NCI-H187 (cell line): Measurements from ENCODE around the gene SLC6A7.

Experiments used
- DNase-seq, 2 experiments: peaks; one replicate each; lab custom pipeline; 2025; lab: John Stamatoyannopoulos, UW

SLC6A7 gene

DNA sequence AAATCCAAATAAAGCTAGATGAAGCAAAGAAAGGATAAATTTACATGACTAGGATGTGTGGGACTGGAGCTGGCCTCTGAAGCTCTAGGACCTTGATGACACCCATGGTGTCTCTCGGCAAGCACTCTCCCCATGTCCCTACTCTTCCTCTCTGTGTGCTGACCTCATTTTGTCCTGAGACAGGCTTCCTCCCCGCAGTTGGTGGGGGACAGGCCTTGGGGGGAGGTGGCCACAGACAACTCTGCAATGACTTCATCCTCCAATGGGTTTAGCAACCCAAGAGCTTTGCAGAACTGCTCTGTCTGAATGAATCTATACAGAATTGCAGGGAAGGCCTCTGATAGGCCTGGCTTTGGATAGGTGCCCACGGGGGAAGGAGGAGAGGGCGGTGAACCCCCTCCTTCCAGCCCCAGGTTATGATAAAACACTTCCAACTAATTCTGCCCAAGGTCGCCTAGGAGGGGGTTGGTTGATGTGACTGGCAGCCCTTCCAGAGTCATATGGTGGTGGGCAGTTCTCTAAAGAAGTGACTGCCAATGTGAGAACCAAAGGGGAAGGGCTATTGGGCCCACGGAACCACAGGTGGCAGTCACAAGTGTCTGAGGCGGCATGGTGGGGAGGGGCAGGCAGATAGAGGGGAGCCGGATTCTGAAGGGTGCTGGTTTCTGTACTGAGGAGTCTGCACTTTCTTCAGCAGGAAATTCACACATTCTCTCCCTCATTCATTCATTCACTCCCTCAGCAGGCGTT, 6.0 kb downstream of the SLC6A7 start:
- DNase-seq = no peak

DNA sequence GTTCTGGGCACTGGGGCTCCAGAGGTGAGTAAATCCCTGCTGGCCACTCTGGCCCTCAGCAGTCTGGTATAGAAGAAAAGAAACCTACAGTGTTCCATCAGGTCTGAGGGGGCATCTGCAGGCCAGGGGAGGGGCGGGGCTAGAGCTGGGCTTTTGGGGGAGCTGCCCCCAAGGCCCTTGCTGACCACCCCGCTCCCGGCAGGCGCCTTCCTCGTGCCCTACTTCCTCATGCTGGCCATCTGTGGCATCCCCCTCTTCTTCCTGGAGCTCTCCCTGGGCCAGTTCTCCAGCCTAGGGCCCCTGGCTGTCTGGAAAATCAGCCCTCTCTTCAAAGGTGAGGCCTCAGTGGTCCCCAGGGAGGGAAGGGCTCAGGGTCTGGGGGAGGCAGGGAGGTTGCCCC, 6.7 kb downstream of the SLC6A7 start:
- DNase-seq = no peak

GRCh38 chr5:150196986-150197385, 7.1 kb downstream of the SLC6A7 start:
- no peak for DNase-seq

DNA sequence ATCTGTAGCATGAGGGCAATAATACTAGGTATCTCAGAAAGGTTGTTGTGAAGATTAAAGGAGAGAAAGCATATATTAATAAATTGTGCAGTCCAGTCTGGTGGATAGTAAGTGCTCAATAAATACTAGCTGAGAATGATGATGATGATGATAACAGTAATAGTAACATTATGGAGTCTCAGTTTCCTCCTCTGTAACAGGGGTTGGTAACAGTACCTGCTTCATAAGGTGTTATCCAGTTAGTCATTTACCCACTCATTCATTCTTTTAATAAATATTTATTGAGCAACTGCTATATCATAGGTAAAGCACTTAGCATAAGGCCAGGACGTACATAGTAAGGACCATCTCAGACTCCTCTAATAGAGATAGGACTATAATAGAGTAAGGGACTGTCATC, 7.6 kb downstream of the SLC6A7 start:
- no peak for DNase-seq

DNA sequence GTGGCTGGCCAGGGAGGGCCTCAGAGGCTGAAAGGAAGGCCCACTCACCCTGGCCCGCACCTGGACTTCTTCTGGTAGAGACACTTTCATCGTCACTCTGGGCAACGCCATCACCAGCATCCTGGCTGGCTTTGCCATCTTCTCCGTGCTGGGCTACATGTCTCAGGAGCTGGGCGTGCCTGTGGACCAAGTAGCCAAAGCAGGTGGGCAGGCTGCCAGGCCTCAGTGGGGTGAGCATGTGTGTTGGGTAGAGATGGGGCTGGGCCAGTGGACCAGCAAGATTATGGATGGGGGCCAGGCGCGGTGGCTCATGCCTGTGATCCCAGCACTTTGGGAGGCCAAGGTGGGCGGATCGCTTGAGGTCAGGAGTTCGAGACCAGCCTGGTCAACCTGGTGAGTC, 12.6 kb downstream of the SLC6A7 start:
- DNase-seq = no peak

DNA sequence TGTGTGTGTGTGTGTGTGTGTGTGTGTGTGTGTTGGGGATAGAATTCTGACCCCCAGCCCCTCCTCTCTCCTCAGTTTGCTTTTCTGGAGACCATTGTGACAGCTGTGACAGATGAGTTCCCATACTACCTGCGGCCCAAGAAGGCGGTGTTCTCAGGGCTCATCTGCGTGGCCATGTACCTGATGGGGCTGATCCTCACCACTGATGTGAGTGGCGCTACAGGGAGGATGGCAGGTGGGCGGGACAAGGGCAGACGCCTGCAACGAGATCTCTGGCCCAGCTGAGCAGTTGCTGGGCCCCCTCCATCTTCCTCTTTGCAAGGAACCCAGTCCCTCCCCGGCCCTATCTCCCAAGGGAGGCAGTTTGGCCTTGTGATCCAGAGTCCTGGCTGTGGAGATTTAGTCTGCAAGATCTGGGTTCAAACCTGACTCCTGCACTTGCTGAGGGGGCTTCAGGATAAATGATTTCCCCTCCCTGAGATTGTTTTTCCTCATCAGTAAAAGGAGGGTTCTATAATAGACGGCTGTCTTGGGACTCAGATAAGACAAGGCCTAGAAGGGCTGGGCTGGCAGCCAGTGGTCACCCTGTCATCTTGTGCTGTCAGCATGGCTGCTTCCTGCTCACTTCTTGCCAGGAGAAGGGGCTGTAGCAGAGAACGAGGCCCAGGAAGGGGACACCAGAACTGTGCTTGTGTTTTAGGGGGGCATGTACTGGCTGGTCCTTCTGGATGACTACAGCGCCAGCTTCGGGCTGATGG, 14.1 kb downstream of the SLC6A7 start:
- no peak for DNase-seq

- no peak for DNase-seq
These were observed 14.7 kb downstream of the SLC6A7 start for GRCh38 chr5:150204590-150204960.

DNA sequence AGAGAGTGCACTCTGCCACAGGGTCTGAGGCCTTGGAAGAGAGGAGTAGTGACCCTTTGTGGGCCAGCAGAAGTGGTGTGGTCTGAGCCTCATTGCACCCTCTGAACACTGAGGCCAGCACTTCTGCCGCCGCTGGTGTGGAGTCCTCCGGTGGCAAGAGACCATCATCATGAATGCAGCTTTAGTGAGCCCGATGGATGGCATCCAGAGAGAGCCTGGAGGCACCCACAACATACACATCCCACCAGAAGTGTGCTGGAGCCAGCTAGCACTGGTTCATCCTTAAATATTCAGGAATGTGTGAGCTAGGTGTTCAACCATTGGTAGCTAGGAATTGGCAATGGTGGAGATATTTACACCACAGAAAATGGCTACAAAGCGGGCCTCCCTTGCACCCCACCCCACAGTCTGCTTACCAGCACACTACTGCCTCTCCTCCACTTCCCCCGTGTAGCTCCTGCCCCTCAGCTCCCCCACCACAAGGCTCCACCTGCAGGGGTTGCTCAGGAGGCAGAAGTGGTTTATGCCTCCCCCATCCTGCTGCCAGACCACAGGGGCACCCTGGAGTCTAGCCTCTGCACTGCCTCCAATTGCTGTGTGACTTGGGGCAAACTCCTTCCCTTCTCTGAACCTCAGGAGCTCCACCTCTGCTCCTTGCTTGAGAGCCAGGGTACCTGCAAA, 16.4 kb downstream of the SLC6A7 start:
- no peak for DNase-seq

DNA sequence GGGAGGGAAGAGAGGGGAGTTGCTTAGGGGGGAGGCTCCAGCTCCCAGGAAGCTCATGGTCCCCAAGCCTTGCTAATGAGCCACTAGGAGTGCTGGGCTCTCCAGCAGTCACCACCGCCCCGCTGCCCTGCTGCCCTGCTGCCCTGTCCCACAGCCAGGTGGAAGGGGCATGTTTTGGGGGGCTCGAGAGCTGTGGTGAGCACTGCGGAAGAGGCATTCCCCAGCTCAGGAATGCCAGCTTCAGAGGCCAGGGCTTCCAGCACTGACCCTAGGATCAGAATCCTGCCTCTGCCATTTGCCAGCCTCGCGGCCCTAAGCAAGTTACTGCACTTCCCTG, 16.9 kb downstream of the SLC6A7 start:
- no peak for DNase-seq

- no peak for DNase-seq
These were observed 18.6 kb downstream of the SLC6A7 start for GRCh38 chr5:150208187-150209098.

DNA sequence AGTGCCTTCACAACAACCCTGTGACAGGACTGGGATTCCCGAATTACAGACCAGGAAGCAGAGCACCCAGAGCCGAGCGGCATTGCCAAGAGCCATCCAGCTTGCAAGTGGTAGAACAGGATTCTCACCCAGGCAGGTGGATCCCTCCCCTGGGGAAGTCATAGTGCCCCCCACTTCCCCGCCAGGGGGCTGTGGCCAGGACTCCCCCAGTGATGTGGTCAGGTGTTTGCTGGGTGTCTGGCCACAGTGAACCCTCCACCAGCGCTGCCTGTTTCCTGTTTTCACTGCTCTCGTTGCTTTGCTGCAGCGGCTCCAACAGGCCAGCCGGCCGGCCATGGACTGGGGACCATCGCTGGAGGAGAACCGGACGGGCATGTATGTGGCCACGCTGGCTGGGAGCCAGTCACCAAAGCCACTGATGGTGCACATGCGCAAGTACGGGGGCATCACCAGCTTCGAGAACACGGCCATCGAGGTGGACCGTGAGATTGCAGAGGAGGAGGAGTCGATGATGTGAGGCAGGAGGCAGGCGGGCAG, 19.3 kb downstream of the SLC6A7 start:
- no peak for DNase-seq

GRCh38 chr5:150210644-150211043, 20.8 kb downstream of the SLC6A7 start:
- no peak for DNase-seq

GRCh38 chr5:150211156-150212030, 21.5 kb downstream of the SLC6A7 start:
- DNase-seq = no peak

GRCh38 chr5:150213530-150213929, 23.7 kb downstream of the SLC6A7 start:
- no peak for DNase-seq

- no peak for DNase-seq
These were observed 24.4 kb downstream of the SLC6A7 start for GRCh38 chr5:150214289-150214688.

GRCh38 chr5:150215979-150216944, 26.4 kb downstream of the SLC6A7 start:
- no peak for DNase-seq

DNA sequence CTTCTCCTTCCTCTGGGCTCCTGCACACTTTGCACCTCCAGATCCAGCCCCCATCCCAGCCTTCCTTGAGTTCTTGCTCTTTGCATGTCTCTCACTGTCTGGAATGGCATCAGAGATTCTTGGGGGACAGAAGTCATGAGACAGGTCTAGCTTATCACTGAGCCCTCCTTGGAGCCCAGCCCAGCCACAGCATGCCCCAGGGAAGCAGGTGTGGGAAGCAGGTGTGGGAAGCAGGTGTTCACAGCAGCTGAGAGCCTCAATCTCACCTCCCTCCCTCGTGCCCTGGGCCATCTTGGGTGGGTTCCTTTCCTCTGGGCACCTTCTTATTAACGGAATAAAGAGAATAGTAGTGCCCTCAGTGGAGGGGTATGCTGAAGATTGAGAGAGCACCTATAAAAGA, 27.2 kb downstream of the SLC6A7 start:
- no peak for DNase-seq

DNA sequence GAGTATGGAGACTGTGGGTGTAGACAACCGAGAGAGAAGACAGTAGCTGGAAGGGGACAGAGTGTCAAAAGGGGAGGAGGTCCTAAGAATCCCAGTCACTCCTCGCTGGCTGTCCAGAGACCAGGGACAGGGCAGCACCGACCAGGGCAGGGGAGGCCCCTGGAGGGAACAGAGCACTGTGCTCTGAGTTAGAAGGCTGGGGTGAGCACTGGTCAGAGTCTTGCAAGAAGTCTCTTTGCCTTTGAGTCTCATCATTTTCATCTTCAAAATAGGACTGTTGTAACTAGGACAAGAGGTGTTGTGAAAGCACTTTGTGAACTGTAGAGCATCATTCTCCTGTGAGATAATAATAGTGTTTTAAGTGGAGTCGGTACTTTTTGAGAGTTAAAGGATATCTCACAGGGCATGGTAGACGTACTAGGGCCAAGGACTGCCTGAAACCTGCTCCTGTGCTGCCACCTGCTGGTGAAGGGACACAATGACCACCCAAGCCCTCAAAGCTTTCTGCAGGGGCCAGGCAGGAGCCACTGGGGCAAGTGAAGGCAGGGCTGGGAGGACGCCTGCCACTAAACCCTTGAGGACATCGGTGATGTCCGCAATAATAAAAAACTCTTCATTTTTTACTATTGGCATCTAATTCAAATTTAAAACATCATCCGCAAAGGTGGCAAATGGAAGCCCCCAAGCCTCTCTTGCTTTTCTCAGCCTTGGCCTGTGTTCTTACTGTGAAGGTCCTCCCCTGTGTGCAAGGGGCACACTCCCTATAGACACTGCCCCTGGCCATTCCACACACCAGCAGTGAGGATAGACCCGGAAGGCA, 28.2 kb downstream of the SLC6A7 start:
- DNase-seq = peak; percentile 20 to 28

- no peak for DNase-seq
These were observed 28.8 kb downstream of the SLC6A7 start for GRCh38 chr5:150218693-150219035.
